H9 (cell line): ENCODE measurements around the gene TLE4. TPM values are rescaled to one million over a fixed set of nuclear protein-coding genes. Genes with fewer than 3 reads are reported as not detected.
A peak's percentile ranks its signal among the peaks of the same experiment; 100 is the strongest.

Experiments
- DNase-seq: peaks from one replicate; pipeline ENCODE4 v3.0.0-alpha.2; 2017
- H2AFZ ChIP-seq: one replicate; pipeline ENCODE4 v1.6.1; 2013; ENCODE audit warnings: mild to moderate bottlenecking, low read length, control low read depth, moderate library complexity
- H2AK5ac ChIP-seq: 2 replicates; pipeline ENCODE4 v1.6.1; 2013; ENCODE audit warnings: low read length, control low read depth, mixed read lengths; ENCODE audit not compliant: insufficient read length
- H2BK120ac ChIP-seq: one replicate; pipeline ENCODE4 v1.6.1; 2013; ENCODE audit warnings: low read depth, mild to moderate bottlenecking, low read length, control low read depth, inconsistent platforms; ENCODE audit not compliant: poor library complexity, severe bottlenecking
- H2BK12ac ChIP-seq: 2 replicates; pipeline ENCODE4 v1.6.1; 2013; ENCODE audit warnings: low read length, control low read depth, mixed read lengths, low read depth; ENCODE audit not compliant: insufficient read length
- H2BK15ac ChIP-seq: 2 replicates; pipeline ENCODE4 v1.6.1; 2013; ENCODE audit warnings: low read depth, low read length, control low read depth
- H2BK20ac ChIP-seq: one replicate; pipeline ENCODE4 v1.6.1; 2013; ENCODE audit warnings: low read depth, mild to moderate bottlenecking, low read length, control low read depth, inconsistent platforms; ENCODE audit not compliant: poor library complexity, severe bottlenecking
- H2BK5ac ChIP-seq: 2 replicates; pipeline ENCODE4 v1.6.1; 2013; ENCODE audit warnings: low read length, control low read depth, mixed read lengths; ENCODE audit not compliant: insufficient read length
- H3K14ac ChIP-seq: 2 replicates; pipeline ENCODE4 v1.6.1; 2013; ENCODE audit warnings: low read length, control low read depth; ENCODE audit not compliant: insufficient read depth
- H3K18ac ChIP-seq: 2 replicates; pipeline ENCODE4 v1.6.1; 2013; ENCODE audit warnings: low read depth, mild to moderate bottlenecking, mixed read lengths, low read length, control low read depth; ENCODE audit not compliant: insufficient read length
- H3K23ac ChIP-seq: 2 replicates; pipeline ENCODE4 v1.6.1; 2013; ENCODE audit warnings: low read length, control low read depth, mixed read lengths, low read depth; ENCODE audit not compliant: insufficient read length
- H3K23me2 ChIP-seq: 2 replicates; pipeline ENCODE4 v1.6.1; 2013; ENCODE audit warnings: low read depth, mild to moderate bottlenecking, mixed read lengths, low read length, control low read depth; ENCODE audit not compliant: insufficient read length, poor library complexity, severe bottlenecking
- H3K27ac ChIP-seq: 2 replicates; pipeline ENCODE4 v1.5.1; 2013; ENCODE audit warnings: low read length, control low read depth, mixed read lengths, low read depth; ENCODE audit not compliant: insufficient read length
- H3K27me3 ChIP-seq: 2 replicates; pipeline ENCODE4 v1.6.1; 2013; ENCODE audit warnings: low read length, control low read depth, inconsistent platforms; ENCODE audit not compliant: insufficient read depth
- H3K4ac ChIP-seq: 2 replicates; pipeline ENCODE4 v1.6.1; 2013; ENCODE audit warnings: low read depth, mild to moderate bottlenecking, control low read depth, inconsistent platforms, low read length, moderate library complexity
- H3K4me1 ChIP-seq: 2 replicates; pipeline ENCODE4 v1.6.1; 2013; ENCODE audit warnings: low read length, control low read depth, inconsistent platforms; ENCODE audit not compliant: insufficient read depth
- H3K4me2 ChIP-seq: 2 replicates; pipeline ENCODE4 v1.6.1; 2013; ENCODE audit warnings: low read length, control low read depth, mixed read lengths; ENCODE audit not compliant: insufficient read length, insufficient read depth
- H3K56ac ChIP-seq: 2 replicates; pipeline ENCODE4 v1.6.1; 2013; ENCODE audit warnings: low read depth, mild to moderate bottlenecking, mixed read lengths, low read length, control low read depth; ENCODE audit not compliant: insufficient read length
- H3K79me1 ChIP-seq: 2 replicates; pipeline ENCODE4 v1.6.1; 2013; ENCODE audit warnings: low read depth, mild to moderate bottlenecking, moderate library complexity, low read length, control low read depth, inconsistent platforms; ENCODE audit not compliant: insufficient read depth, poor library complexity, severe bottlenecking
- H3K79me2 ChIP-seq: 2 replicates; pipeline ENCODE4 v1.6.1; 2013; ENCODE audit warnings: low read length, control low read depth, inconsistent platforms; ENCODE audit not compliant: insufficient read depth
- H3K9ac ChIP-seq: 2 replicates; pipeline ENCODE4 v1.6.1; 2013; ENCODE audit warnings: low read length, control low read depth, mixed read lengths; ENCODE audit not compliant: insufficient read length; ENCODE audit errors: extremely low read depth
- H3K9me3 ChIP-seq: one replicate; pipeline ENCODE4 v1.6.1; 2013; ENCODE audit warnings: low read depth, low read length, inconsistent platforms; ENCODE audit not compliant: control insufficient read depth
- H3T11ph ChIP-seq: one replicate; pipeline ENCODE4 v1.6.1; 2013; ENCODE audit warnings: mild to moderate bottlenecking, low read length, control low read depth, inconsistent platforms
- H4K20me1 ChIP-seq: one replicate; pipeline ENCODE4 v1.6.1; 2013; ENCODE audit not compliant: control insufficient read depth, insufficient read length, insufficient read depth
- H4K5ac ChIP-seq: 2 replicates; pipeline ENCODE4 v1.6.1; 2013; ENCODE audit warnings: low read depth, mild to moderate bottlenecking, mixed read lengths, low read length, control low read depth; ENCODE audit not compliant: insufficient read length
- H4K8ac ChIP-seq: replicated peaks from 2 replicates; pipeline ENCODE4 v1.6.1; 2013; ENCODE audit warnings: low read length, control low read depth, mixed read lengths, low read depth; ENCODE audit not compliant: insufficient read length
- H4K91ac ChIP-seq: 2 replicates; pipeline ENCODE4 v1.6.1; 2013; ENCODE audit warnings: low read depth, mild to moderate bottlenecking, moderate library complexity, mixed read lengths, low read length, control low read depth; ENCODE audit not compliant: insufficient read length
- H3K27ac Mint-ChIP-seq, 3 experiments: 2 replicates in 2 of 3; 3 replicates in 1 of 3; pipeline ENCODE4 v1.8.0; 2020 to 2021; ENCODE audit warnings: mixed read lengths in 3 of 3, mild to moderate bottlenecking in 1 of 3, moderate library complexity in 1 of 3
- H3K27me3 Mint-ChIP-seq: 2 replicates; pipeline ENCODE4 v1.8.0; 2021; ENCODE audit warnings: low read depth, mild to moderate bottlenecking, moderate library complexity, mixed read lengths
- H3K36me3 Mint-ChIP-seq, 3 experiments: 2 replicates in 2 of 3; 3 replicates in 1 of 3; pipeline ENCODE4 v1.8.0; 2020 to 2021; ENCODE audit warnings: low read depth in 3 of 3, mixed read lengths in 3 of 3; ENCODE audit not compliant: insufficient read depth in 1 of 3
- H3K4me1 Mint-ChIP-seq, 2 experiments: 2 replicates each; pipeline ENCODE4 v1.8.0; 2020; ENCODE audit warnings: mixed read lengths in 2 of 2
- H3K4me3 Mint-ChIP-seq, 2 experiments: 2 replicates in 1 of 2; 3 replicates in 1 of 2; pipeline ENCODE4 v1.8.0; 2020 to 2021; ENCODE audit warnings: mild to moderate bottlenecking in 2 of 2, mixed read lengths in 2 of 2, moderate library complexity in 1 of 2
- H3K9me3 Mint-ChIP-seq, 2 experiments: 2 replicates in 1 of 2; 3 replicates in 1 of 2; pipeline ENCODE4 v1.8.0; 2020; ENCODE audit warnings: mild to moderate bottlenecking in 2 of 2, mixed read lengths in 2 of 2, moderate library complexity in 1 of 2
- WGBS: extraction: QIAGEN DNeasy Blood & Tissue Kit; methylation state at CpG from one replicate; pipeline ENCODE4 v1.1.7; 2013; ENCODE audit warnings: missing lambda C conversion rate, low lambda C conversion rate, mixed read lengths; ENCODE audit not compliant: insufficient read length; ENCODE audit errors: extremely low coverage; 5-methylcytosine and 5-hydroxymethylcytosine counted together
- total RNA-seq: library from RNA; stranded (reverse); gene quantifications from 2 replicates; pipeline ENCODE4 v1.2.1, GENCODE V29; 2021
- TF ChIP-seq, protein P1 (sequence below): fragments of 200-600 bp; sonication (generic); conservative IDR thresholded peaks from 3 replicates; pipeline ENCODE4 v1.8.0; 2021; ENCODE audit warnings: antibody characterized with exemption, mild to moderate bottlenecking

The TLE4 gene
- total RNA-seq, 1 experiment from 2014 or later: 35.1 TPM

- Histone ChIP-seq H2BK15ac (no peak overlapping the region), H2BK5ac (no peak overlapping the region), H3K56ac (no peak overlapping the region), H3K4me2 (no peak overlapping the region), H3K79me2 (peaks cover 3% of the 10 kb centered on the region; the same call in 1 of the 2 replicates), H4K5ac (no peak overlapping the region), H4K20me1 (no peaks in the 10 kb centered on the region), H3K79me1 (peaks cover 2% of the 10 kb centered on the region), H3K18ac (no peak overlapping the region), H2BK12ac (no peak overlapping the region), H2BK120ac (no peak overlapping the region), H3K23ac (no peak overlapping the region), H3K23me2 (peaks cover 9% of the 10 kb centered on the region), H2AK5ac (no peak overlapping the region), H3K9ac (no peak overlapping the region), H3K4ac (no peak overlapping the region), H2AFZ (no peak overlapping the region), H3T11ph (no peak overlapping the region), H3K27ac (no peak overlapping the region), H3K4me1 (peaks cover 3% of the 10 kb centered on the region; the same call in 1 of the 2 replicates), H2BK20ac (no peak overlapping the region), H4K91ac (no peak overlapping the region), H3K27me3 (no peaks in the 10 kb centered on the region), H4K8ac (no peak overlapping the region), H3K9me3 (no peaks in the 10 kb centered on the region), H3K14ac (no peak overlapping the region)
- H3K36me3 Mint-ChIP-seq: peaks cover 6 to 47% (median 27%) of the 10 kb centered on the region in 3 experiments
- TF ChIP-seq, protein P1, sequence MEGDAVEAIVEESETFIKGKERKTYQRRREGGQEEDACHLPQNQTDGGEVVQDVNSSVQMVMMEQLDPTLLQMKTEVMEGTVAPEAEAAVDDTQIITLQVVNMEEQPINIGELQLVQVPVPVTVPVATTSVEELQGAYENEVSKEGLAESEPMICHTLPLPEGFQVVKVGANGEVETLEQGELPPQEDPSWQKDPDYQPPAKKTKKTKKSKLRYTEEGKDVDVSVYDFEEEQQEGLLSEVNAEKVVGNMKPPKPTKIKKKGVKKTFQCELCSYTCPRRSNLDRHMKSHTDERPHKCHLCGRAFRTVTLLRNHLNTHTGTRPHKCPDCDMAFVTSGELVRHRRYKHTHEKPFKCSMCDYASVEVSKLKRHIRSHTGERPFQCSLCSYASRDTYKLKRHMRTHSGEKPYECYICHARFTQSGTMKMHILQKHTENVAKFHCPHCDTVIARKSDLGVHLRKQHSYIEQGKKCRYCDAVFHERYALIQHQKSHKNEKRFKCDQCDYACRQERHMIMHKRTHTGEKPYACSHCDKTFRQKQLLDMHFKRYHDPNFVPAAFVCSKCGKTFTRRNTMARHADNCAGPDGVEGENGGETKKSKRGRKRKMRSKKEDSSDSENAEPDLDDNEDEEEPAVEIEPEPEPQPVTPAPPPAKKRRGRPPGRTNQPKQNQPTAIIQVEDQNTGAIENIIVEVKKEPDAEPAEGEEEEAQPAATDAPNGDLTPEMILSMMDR: no peak
- H3K4me3 Mint-ChIP-seq: no peak overlapping the region
- no CpG with 5 or more reads among the region's 8 CpGs for WGBS
- H3K4me1 Mint-ChIP-seq: peaks cover 33 to 63% of the 10 kb centered on the region in 2 experiments
- peaks cover 4% of the 10 kb centered on the region in 2 experiments; a peak in 3 of 5 replicates for H3K9me3 Mint-ChIP-seq
- H3K27me3 Mint-ChIP-seq: no peaks in the 10 kb centered on the region
- DNase-seq: no peak
- H3K27ac Mint-ChIP-seq: peak overlapping the region in 2 of 3 experiments; percentile 0 to 13; a peak in 2 of 7 replicates
Measured at GRCh38 chr9:79577969-79578723, 6.4 kb downstream of the TLE4 start.
